ENCODE data around the gene NPHS1.
"Not testable (repeated sequence)": the region's sequence is repeated elsewhere in the genome, so short reads cannot be mapped to it uniquely, and the experiment has no call there.

The NPHS1 gene

DNA sequence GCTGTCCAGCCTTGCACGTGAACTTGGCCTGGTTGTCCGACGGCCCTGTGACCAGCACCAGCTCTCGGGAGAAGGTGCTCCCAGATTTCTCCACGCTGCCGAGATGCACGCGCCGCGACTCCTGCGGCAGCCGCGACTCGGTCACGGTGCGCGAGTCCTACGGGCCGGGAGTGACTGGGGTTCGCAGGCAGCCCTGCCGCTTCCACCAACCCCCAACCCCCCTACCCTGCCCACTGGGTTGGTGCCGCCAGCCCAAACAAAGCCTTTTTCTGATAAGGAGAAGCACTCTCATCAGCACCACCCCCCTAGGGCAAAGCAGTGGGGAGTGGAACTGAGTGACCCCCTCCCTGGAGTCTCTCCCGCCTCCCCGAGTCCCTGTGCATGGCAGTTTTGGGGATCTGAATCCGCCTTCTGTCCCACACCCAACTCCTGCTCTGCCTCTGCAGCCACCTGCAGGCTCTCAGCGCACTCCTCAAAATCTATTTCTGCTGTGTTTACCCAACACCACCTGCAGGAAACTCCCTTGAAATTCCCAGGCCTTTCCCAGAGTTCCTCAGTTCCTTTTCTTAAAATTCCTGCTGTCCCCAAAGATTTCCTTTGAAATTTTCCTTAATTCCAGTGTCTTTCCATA lies 6.2 kb downstream of the NPHS1 start:
- peaks cover 90% of the 10 kb centered on the region for H3K27me3 ChIP-seq (ENCODE audit: insufficient read depth, low read length)
- H3K27ac ChIP-seq (ENCODE audit: low read length), result no peak overlapping the region
- no peaks in the 10 kb centered on the region for H3K9me3 ChIP-seq (ENCODE audit: insufficient read depth, low read depth, low read length)
- H3K4me1 ChIP-seq (ENCODE audit: insufficient read depth, low read length), result peaks cover 3% of the 10 kb centered on the region; the same call in 1 of the 2 replicates
- H3K9ac ChIP-seq (ENCODE audit: low read depth, low read length), result no peak overlapping the region
- peak overlapping the region; percentile 64 for H3K4me3 ChIP-seq (ENCODE audit: low read length)
- H3K36me3 ChIP-seq (ENCODE audit: insufficient read depth, low read depth, low read length), result no peaks in the 10 kb centered on the region

DNA sequence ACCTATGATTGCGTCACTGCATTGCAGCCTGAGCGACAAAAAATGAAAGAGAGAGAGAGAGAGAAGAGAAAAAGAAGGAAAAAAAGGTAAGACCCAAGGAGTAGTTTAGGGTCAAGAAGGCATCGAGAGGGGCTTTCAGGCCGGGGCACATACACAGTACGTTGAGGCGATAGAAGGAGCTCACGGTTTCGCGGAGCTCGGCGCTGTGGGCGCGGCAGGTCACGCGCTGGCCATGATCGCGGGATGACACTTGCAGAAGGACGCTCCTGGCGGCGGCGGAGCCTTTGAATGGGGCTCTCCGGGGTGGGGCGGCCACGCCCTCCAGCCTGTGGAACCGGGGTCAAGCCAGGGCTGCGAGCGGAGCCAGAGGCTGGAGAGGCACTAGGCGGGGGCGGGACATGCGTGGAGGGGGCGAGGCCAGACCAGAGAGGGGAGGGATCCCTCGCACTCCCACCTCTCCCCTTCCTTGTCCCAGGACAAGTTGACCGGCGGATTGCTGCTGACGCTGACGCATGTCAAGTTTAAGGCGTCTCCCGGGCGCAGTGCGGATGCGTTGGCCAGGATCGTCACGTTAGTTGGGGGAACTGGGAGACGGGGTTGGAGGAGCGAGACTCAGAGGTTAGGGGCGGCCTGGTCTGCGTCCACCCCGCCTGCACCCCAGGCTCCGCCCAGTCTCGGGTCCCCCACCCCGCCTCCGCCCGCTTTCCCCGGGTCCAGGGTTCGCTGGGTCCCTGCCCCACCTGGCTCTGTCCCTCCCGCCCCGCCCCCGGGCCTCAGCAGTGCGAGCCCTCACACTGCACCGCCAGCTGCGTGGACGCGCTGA lies 6.9 kb downstream of the NPHS1 start:
- Histone ChIP-seq H3K9me3 (ENCODE audit: insufficient read depth, low read depth, low read length) (no peaks in the 10 kb centered on the region), H3K4me1 (ENCODE audit: insufficient read depth, low read length) (peaks cover 3% of the 10 kb centered on the region; the same call in 1 of the 2 replicates), H3K36me3 (ENCODE audit: insufficient read depth, low read depth, low read length) (no peaks in the 10 kb centered on the region), H3K27ac (ENCODE audit: low read length) (no peak overlapping the region), H3K27me3 (ENCODE audit: insufficient read depth, low read length) (peaks cover 83% of the 10 kb centered on the region), H3K9ac (ENCODE audit: low read depth, low read length) (no peak overlapping the region), H3K4me3 (ENCODE audit: low read length) (peak overlapping the region; percentile 64; the same call in 1 of the 2 replicates)

DNA sequence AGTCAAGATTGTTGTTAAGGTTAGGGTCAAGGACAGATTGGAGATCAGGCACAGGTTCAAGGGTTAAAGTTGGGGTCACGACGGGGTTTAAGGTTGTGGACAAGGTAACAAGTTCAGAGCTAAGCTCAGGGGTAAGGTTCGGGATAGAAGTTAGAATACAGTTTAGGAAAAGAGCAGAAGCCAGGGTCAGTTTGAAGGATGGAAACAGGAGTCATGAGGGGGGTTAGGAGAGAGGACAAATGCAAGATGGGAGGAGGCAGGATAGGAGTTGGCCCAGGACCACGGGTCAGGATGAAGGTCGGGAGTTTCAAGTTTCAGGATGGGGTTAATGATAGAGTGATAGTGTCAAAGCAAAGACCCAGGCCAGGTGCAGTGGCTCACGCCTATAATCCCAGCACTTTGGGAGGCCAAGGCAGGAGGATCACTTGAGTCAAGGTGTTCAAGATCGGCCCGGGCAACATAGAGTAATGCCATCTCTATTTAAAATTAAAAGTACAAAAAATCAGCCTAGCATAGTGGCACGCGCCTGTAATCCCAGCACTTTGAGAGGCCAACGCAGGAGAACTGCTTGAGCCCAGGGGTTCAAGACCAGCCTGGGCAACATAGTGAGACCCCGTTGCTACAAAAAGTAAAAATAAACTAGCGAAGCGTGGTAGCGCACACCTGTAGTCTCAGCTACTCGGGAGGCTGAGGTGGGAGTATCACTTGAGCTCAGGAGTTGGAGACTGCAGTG lies 7.7 kb downstream of the NPHS1 start:
- Histone ChIP-seq H3K9ac (ENCODE audit: low read depth, low read length) (no peak overlapping the region), H3K9me3 (ENCODE audit: insufficient read depth, low read depth, low read length) (no peaks in the 10 kb centered on the region), H3K27ac (ENCODE audit: low read length) (no peak overlapping the region), H3K36me3 (ENCODE audit: insufficient read depth, low read depth, low read length) (no peaks in the 10 kb centered on the region), H3K4me1 (ENCODE audit: insufficient read depth, low read length) (peaks cover 3% of the 10 kb centered on the region; the same call in 1 of the 2 replicates), H3K4me3 (ENCODE audit: low read length) (peak overlapping the region; percentile 64; the same call in 1 of the 2 replicates), H3K27me3 (ENCODE audit: insufficient read depth, low read length) (peaks cover 75% of the 10 kb centered on the region)

DNA sequence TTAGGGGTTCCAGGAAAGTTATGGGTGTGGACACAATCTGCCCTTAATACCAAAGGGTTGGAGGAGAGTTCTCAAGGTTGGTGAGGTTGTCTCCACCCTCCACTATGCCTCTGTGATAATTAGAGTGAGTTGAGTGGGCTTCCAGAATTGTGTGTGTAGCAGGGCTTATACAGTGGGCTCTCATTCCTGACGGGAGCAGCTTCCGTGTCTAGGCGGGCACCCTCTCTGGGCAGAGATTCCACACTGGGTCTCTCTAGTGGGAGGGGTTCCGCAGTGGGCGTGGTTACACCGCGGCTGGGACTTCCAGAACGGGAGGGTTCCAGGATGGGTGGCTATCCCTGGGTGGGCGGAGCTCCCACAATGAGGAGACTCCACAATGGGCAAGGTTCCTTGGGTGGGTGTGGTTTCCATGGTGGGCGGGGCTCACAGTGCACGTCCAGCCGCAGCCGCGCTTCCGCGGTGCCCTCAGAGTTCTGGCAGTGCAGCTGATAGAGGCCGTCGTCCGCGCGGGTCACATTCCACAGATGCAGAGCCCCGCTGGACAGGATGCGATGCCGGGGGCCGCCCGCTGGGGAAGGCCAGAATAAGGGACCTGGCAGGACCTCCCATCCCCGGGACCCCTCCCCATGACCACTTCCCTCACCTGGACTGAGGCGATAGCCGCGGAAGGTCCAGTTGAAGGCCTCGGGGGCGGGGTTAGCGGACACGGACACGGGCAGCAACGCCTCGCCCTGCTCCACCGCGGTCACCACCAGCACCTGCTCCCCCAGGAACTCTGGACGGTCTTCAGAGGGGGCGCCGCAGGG lies 8.4 kb downstream of the NPHS1 start:
- no peaks in the 10 kb centered on the region for H3K36me3 ChIP-seq (ENCODE audit: insufficient read depth, low read depth, low read length)
- H3K27ac ChIP-seq (ENCODE audit: low read length), result no peak overlapping the region
- no peaks in the 10 kb centered on the region for H3K9me3 ChIP-seq (ENCODE audit: insufficient read depth, low read depth, low read length)
- H3K4me3 ChIP-seq (ENCODE audit: low read length), result peak overlapping the region; percentile 48; the same call in 1 of the 2 replicates
- H3K4me1 ChIP-seq (ENCODE audit: insufficient read depth, low read length), result peaks cover 3% of the 10 kb centered on the region; the same call in 1 of the 2 replicates
- no peak overlapping the region for H3K9ac ChIP-seq (ENCODE audit: low read depth, low read length)
- H3K27me3 ChIP-seq (ENCODE audit: insufficient read depth, low read length), result peaks cover 72% of the 10 kb centered on the region

DNA sequence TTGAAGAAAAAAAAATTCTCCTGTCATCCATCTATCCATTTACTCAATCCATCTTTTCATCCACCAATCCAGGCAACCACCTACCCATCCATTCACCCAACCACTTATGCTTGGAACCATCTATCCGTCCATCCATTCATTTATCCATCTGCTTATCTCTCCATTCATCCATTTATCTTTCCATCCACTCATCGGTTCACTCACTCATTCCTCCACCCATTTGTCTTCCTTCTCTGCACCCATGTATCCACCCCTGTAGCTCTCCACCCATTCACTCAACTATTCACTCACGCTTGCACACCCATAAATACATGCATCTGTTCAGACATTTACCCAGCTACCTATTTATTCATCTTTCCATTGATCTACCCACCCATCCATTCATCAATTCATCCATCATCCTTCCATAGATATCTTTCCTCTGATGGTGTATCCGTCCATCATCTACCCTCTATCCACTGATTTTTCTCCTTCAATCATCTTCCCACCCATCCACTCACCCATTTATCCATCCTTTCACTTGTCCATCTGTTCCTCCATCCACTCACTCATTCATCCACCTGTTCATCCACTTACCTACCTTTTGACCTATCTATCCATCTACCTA lies 9.5 kb downstream of the NPHS1 start:
- peaks cover 67% of the 10 kb centered on the region for H3K27me3 ChIP-seq (ENCODE audit: insufficient read depth, low read length)

DNA sequence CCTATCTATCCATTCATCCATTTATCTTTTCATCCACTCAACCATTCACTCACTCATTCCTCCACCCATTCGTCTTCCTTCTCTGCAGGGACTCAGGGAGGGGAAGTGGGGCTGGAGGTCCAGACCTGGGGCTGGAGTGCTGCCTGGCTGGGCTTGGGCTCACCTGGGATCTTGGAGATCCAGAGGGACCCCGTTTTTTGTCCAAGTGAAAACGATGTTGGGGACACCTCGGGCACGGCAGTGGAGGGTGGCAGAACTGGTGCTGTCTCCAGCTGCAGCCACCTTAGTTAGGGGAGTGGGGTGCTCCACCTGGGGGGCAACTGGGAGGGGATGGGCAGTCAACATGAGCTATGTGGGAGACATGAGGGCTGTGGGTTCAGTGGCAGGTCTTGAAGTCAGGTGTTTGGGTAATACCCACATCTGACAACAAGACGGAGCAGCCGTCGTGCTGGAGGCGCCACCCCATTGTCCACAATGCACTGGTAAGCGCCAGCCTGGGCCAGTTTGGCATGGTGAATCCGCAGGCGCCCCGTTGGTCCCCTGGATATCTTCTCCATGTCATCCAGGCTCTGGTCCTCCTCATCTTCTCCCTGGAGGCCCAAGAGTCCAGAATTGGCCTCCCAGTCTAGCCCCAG lies 10.2 kb downstream of the NPHS1 start:
- Histone ChIP-seq H3K9me3 (ENCODE audit: insufficient read depth, low read depth, low read length) (no peaks in the 10 kb centered on the region), H3K9ac (ENCODE audit: low read depth, low read length) (no peak overlapping the region), H3K27ac (ENCODE audit: low read length) (no peak overlapping the region), H3K4me1 (ENCODE audit: insufficient read depth, low read length) (peaks cover 3% of the 10 kb centered on the region; the same call in 1 of the 2 replicates), H3K27me3 (ENCODE audit: insufficient read depth, low read length) (peaks cover 65% of the 10 kb centered on the region), H3K36me3 (ENCODE audit: insufficient read depth, low read depth, low read length) (no peaks in the 10 kb centered on the region), H3K4me3 (ENCODE audit: low read length) (no peak overlapping the region)

More for the DNA sequence above, 9.5 kb downstream of the NPHS1 start:
- no peak overlapping the region for H3K9ac ChIP-seq (ENCODE audit: low read depth, low read length)
- no peak overlapping the region for H3K27ac ChIP-seq (ENCODE audit: low read length)
- no peak overlapping the region for H3K4me3 ChIP-seq (ENCODE audit: low read length)
- H3K36me3 ChIP-seq (ENCODE audit: insufficient read depth, low read depth, low read length), result no peaks in the 10 kb centered on the region
- no peaks in the 10 kb centered on the region for H3K9me3 ChIP-seq (ENCODE audit: insufficient read depth, low read depth, low read length)
- H3K4me1 ChIP-seq (ENCODE audit: insufficient read depth, low read length), result peaks cover 3% of the 10 kb centered on the region; the same call in 1 of the 2 replicates

DNA sequence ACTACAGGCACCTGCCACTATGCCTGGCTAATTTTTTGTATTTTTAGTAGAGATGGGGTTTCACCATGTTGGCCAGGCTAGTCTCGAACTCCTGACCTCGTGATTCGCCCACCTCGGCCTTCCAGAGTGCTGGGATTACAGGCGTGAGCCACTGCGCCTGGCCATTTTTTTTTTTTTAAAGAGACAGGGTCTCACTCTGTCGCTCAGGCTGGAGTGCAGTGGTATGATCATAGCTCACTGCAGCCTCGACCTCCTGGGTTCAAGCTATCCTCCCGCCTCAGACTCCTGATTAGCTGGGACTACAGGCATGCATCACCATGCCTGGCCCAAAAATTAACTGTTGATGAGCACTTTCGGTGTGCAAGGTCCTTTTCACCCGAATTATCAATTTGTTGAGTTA lies 16.2 kb downstream of the NPHS1 start:
- not testable (repeated sequence) for H3K9ac ChIP-seq (ENCODE audit: low read depth, low read length); H3K36me3 ChIP-seq (ENCODE audit: insufficient read depth, low read depth, low read length); H3K27ac ChIP-seq (ENCODE audit: low read length); H3K9me3 ChIP-seq (ENCODE audit: insufficient read depth, low read depth, low read length); H3K4me3 ChIP-seq (ENCODE audit: low read length); H3K4me1 ChIP-seq (ENCODE audit: insufficient read depth, low read length)
- peaks cover 20% of the 10 kb centered on the region for H3K27me3 ChIP-seq (ENCODE audit: insufficient read depth, low read length)

DNA sequence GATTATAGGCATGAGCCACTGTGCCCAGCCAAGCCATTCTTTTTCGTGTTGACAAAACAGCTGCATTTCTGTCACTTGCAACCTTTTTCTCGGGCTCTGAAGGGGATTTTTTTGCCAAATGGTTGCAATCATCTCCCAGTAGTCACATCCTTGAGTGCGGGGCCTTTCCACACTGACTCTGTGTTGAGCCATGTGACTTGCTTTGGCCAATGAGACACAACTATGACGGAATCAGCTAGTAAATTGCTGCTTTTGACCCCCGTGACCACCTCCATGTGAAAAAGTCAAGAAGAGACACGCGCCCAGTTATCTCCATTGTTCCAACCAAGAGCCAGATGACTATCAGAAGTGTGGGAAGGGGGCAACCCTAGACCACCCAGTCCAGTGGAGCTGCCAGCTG lies 18.3 kb downstream of the NPHS1 start:
- Histone ChIP-seq H3K27me3 (ENCODE audit: insufficient read depth, low read length) (peaks cover 32% of the 10 kb centered on the region), H3K36me3 (ENCODE audit: insufficient read depth, low read depth, low read length) (no peaks in the 10 kb centered on the region), H3K9me3 (ENCODE audit: insufficient read depth, low read depth, low read length) (no peaks in the 10 kb centered on the region), H3K9ac (ENCODE audit: low read depth, low read length) (no peak overlapping the region), H3K4me3 (ENCODE audit: low read length) (no peak overlapping the region), H3K27ac (ENCODE audit: low read length) (no peak overlapping the region), H3K4me1 (ENCODE audit: insufficient read depth, low read length) (no peaks in the 10 kb centered on the region)

DNA sequence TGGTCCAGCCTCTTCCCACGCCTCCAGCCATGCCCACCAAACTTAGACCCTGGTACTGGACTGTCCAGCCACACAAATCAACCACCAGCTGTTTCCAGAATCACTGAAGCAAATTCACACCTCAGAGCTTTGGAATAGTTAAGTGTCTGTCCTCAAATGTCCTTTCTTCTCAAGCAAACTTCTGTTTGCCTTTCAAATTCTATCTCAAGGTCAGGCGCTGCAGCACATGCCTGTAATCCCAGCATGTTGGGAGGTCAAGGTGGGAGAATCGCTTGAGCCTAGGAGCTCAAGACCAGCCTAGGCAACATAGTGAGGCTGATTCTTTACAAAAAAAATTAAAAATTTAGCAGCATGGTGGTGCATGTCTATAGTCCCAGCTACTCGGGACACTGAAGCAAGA lies 20.2 kb downstream of the NPHS1 start:
- Histone ChIP-seq H3K9ac (ENCODE audit: low read depth, low read length) (no peak overlapping the region), H3K4me1 (ENCODE audit: insufficient read depth, low read length) (no peaks in the 10 kb centered on the region), H3K4me3 (ENCODE audit: low read length) (no peak overlapping the region), H3K27me3 (ENCODE audit: insufficient read depth, low read length) (peaks cover 31% of the 10 kb centered on the region), H3K27ac (ENCODE audit: low read length) (no peak overlapping the region), H3K36me3 (ENCODE audit: insufficient read depth, low read depth, low read length) (no peaks in the 10 kb centered on the region), H3K9me3 (ENCODE audit: insufficient read depth, low read depth, low read length) (no peaks in the 10 kb centered on the region)

DNA sequence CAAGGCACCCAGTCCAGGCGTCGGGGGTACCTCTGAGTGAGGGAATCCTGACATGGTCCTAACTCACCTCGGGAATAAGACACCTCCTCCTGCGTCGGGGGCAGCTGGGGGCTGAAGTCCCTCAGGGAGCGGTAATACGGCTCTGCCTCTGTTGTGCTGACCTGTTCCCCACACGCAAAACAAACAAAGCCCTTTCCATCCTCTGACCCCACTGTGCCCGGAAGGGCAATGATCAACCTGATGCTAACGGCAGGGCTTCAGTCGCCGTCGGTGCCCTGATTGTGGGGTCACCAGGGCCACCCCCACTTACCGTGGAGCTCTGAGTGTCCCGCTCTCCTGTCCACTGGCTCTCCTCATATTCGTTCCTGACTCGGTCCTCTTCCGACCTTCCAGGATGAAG lies 21.3 kb downstream of the NPHS1 start:
- Histone ChIP-seq H3K4me3 (ENCODE audit: low read length) (no peak overlapping the region), H3K9me3 (ENCODE audit: insufficient read depth, low read depth, low read length) (no peaks in the 10 kb centered on the region), H3K36me3 (ENCODE audit: insufficient read depth, low read depth, low read length) (no peaks in the 10 kb centered on the region), H3K9ac (ENCODE audit: low read depth, low read length) (no peak overlapping the region), H3K4me1 (ENCODE audit: insufficient read depth, low read length) (no peaks in the 10 kb centered on the region), H3K27me3 (ENCODE audit: insufficient read depth, low read length) (peaks cover 29% of the 10 kb centered on the region), H3K27ac (ENCODE audit: low read length) (no peak overlapping the region)
